GM12875 (cell line): ENCODE results near the gene SLC22A23.

Experiments
- H3K4me3 ChIP-seq: one replicate; pipeline ENCODE4 v1.5.1; 2011; ENCODE audit warnings: low read depth, low read length, control low read depth
- TF ChIP-seq, protein P1 (sequence below): IDR thresholded peaks from 2 replicates; pipeline ENCODE4 v1.5.1; 2011; ENCODE audit warnings: low read depth, mild to moderate bottlenecking, control low read depth, inconsistent platforms, low read length, moderate library complexity, borderline replicate concordance; ENCODE audit not compliant: insufficient read depth

Gene SLC22A23

DNA sequence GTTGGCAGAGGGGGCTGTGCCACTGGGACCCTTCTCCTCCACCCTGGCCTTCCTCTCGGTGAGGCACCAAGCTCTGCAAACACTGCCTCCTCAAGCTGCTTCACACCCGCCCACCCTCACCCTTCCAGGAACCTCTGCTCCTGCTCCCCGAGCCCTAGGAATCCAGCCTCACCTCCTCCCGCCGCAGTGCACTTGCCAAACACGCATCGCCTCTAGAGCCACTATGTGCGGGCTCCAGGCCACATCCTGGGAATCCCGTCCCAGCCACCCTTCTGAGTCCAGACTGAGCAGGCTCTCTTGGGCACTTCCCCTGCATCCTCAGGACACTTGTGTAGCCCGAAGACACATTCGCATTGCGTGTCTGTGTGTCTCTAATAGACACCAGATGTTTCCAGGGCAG lies 179.6 kb downstream of the SLC22A23 start:
- no peak overlapping the region for H3K4me3 ChIP-seq
- TF ChIP-seq, protein P1, sequence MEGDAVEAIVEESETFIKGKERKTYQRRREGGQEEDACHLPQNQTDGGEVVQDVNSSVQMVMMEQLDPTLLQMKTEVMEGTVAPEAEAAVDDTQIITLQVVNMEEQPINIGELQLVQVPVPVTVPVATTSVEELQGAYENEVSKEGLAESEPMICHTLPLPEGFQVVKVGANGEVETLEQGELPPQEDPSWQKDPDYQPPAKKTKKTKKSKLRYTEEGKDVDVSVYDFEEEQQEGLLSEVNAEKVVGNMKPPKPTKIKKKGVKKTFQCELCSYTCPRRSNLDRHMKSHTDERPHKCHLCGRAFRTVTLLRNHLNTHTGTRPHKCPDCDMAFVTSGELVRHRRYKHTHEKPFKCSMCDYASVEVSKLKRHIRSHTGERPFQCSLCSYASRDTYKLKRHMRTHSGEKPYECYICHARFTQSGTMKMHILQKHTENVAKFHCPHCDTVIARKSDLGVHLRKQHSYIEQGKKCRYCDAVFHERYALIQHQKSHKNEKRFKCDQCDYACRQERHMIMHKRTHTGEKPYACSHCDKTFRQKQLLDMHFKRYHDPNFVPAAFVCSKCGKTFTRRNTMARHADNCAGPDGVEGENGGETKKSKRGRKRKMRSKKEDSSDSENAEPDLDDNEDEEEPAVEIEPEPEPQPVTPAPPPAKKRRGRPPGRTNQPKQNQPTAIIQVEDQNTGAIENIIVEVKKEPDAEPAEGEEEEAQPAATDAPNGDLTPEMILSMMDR, result no peak

DNA sequence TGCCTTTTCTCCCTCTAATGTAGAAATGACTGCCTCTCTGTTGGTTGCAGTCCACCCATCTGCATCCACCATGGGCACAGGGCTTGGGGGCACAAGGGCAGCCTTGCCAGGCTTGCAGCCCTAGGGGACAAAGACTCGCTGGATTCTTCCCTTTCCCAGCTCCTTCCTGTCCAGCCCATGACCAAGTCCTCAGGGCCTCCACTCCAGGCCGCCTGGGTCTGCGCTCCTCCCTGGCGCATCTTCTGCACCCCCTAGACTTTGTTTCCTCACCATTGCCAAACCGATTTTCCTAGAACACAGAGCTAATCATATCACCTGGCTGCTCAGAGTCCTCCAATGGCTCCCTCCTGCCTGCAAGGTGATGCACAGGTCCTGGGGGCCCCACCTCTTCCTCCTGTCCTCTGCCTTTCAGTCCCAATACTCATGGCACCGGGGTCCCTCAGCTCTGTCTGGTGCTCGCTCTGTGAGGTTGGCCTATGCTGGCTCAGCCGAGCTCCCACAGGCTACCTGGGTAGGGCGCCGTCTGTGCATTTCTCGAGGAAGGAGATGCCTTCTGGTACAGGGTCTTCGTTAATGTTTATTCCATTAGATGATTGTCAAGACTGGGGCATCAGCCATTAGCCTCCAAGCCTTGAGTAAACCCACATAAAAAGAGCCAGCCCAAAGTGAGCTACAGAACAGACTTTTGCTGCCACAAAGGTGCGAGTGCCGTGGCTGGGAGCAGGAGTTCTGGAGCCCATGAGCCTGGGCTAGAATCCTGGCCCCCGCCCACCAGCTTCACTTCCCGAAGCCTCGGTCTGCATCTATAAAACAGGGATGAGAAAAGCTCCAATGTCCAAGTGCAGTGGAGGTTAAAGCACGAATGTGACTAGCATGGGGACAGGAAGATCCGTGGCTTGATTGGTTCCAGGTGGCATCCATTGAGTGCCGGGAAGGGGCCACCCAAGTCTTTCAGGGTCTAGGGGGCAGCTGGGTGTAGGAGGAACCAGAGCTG lies 180.4 kb downstream of the SLC22A23 start:
- no peak overlapping the region for H3K4me3 ChIP-seq
- TF ChIP-seq, protein P1, result no peak

DNA sequence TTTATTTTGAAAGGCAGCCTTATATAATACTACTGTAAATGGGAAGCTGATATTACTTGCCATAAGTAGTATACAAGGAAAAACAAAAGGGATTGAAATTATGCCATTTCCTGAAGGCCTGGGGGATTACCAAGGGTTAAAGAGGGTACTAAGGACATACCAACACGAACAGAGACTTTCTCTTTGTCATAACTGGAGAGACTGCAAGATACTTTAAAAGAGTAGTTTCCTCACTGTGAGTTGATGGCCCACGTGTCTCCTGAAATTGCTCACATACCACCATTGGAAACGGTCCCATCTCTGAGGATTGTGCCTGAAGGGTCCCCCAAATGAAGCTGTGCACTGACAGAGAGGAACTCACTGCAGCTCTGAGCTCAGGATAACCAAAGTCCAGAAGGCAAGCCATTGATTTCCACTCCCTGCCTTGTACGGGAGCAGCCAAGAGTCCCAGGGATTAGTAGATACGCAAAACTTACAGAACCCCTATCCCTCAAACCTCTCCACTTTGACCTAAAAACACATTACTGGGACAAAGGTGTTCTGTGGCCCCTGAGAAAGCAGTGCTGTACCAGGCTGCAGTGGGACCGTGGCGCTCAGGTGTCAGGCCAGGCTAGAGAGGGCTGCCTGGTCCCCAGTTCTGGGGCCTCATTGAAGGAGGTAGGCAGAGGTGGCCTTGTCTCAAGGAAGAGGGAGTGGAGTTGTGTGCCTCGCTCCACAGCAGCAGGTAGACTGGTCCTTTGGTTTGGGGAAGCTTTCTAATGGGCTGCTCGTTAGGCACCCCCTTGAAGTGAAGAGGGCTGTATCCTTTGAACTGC lies 182.9 kb downstream of the SLC22A23 start:
- H3K4me3 ChIP-seq, result no peak overlapping the region
- TF ChIP-seq, protein P1, result no peak

DNA sequence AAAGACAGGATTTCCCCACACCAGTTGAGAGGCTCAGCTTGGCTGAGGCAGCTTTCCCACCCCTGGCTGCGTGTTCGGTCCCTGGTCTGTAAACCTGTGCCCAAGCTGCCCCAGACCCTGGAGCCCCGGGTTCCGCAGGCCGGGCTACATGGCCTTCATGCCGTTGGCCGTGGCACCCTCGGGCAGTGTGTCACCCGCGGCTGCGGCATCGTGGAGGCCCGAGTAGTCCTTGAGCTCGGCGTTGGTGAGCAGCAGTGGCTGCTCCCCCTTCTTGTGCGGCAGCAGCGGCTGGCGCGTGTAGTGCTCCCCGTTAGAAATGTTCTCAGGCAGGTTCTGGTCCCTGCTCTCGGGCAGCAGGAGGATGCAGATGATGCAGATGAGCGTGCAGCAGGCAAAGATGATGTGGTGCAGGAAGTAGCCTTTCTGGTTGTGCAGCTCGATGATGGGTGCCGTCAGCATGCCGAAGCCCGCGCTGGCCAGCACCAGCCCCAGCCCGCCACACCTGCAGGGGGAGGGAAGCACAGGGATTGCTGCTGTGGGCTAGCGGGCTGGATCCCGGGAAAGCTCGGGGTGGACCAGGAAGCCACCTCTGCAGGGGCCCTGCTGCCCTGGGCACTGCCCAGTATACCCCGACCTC lies 183.8 kb downstream of the SLC22A23 start:
- TF ChIP-seq, protein P1, result no peak
- H3K4me3 ChIP-seq, result no peak overlapping the region

DNA sequence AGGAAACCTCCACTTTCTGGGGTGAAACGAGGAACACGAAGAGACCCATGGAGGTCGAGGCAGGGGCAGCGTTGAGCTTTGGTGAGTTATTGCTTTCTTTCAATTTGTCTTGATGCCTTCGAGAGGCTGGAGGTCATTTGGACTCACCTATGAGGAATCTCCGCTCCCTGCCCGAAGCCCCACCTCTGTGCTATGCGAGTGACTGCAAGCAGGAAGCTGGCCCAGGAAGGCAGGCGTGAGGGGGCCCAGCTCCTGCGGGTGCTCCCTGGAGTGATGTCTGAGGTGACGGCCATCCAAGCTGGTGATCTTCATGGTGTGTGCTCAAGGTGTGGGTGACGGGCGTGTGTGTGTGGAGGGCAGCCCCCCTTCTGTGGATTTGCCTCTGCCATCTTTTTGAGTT lies 185.1 kb downstream of the SLC22A23 start:
- TF ChIP-seq, protein P1, result no peak
- no peak overlapping the region for H3K4me3 ChIP-seq

DNA sequence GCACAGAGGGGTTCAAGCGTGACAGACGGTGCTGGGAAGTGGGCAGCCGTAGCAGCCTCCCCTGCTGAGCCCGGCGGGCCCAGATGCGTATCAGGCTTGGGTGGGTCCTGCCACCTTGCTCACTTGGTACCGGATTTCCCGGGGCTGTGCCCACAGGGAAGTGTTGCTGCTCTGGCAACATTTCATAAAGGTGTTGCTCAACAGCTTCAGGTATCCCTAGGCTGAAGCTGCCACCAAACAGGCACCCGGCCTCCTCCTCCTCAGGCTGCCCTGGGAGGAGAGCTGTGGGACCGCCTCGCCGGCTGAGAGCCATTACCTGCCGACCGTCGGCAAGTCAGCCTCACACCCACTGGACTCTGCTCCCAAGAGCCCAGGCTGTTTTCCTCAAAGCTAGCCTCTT lies 186.6 kb downstream of the SLC22A23 start:
- TF ChIP-seq, protein P1, result no peak
- no peak overlapping the region for H3K4me3 ChIP-seq
